Peyer's patch (tissue), 4 donors: Measurements from ENCODE around the gene PRSS16. TPM values are rescaled to one million over a fixed set of nuclear protein-coding genes. Genes with fewer than 3 reads are reported as not detected.

ENCODE experiments used
- DNase-seq, 3 donors: peaks; one replicate each; pipeline ENCODE4 v3.0.0-alpha.2; 2017 to 2019
- H3K27ac ChIP-seq, 4 donors: fragments of 200-600 bp; sonication (generic); one replicate each; pipeline ENCODE4 v1.5.1; 2016 to 2019
- H3K27me3 ChIP-seq, 2 donors: fragments of 200-600 bp; sonication (generic); one replicate each; pipeline ENCODE4 v1.5.1; 2019
- H3K36me3 ChIP-seq, 3 donors: fragments of 200-600 bp; sonication (generic); one replicate each; pipeline ENCODE4 v1.5.1; 2016 to 2019
- H3K4me1 ChIP-seq, 4 donors: fragments of 200-600 bp; sonication (generic); one replicate each; pipeline ENCODE4 v1.5.1; 2016 to 2019
- H3K4me3 ChIP-seq, 4 donors: fragments of 200-600 bp; sonication (generic); 1 replicate in 3 of 4; 2 replicates in 1 of 4; pipeline ENCODE4 v1.5.1; 2016 to 2019; ENCODE audit warnings: mild to moderate bottlenecking in 1 of 4
- H3K9me3 ChIP-seq, 4 donors: fragments of 200-600 bp; sonication (generic); one replicate each; pipeline ENCODE4 v1.5.1; 2016 to 2019; ENCODE audit warnings: mild to moderate bottlenecking in 1 of 4
- CTCF ChIP-seq, 6 experiments: fragments of 450-650 bp in 4 of 6; fragments of 200-600 bp in 2 of 6; sonication (generic) in 1 of 6; IDR thresholded peaks; one replicate each; pipeline ENCODE4 v1.5.1; 2017 to 2019; ENCODE audit warnings: antibody characterized with exemption in 6 of 6, mild to moderate bottlenecking in 3 of 6, moderate library complexity in 1 of 6
- POLR2A ChIP-seq, 2 donors: fragments of 450-650 bp; IDR thresholded peaks; one replicate each; pipeline ENCODE4 v1.5.1; 2017; ENCODE audit warnings: antibody characterized with exemption in 2 of 2, mild to moderate bottlenecking in 2 of 2, moderate library complexity in 2 of 2
- total RNA-seq, 4 donors: library from RNA; depleted of rRNA; stranded (reverse); fragments of >200 nt; gene quantifications; one replicate each; pipeline ENCODE4 v1.1.0, GENCODE V29; 2016

The PRSS16 gene
- total RNA-seq, 4 donors from 2014 or later, result 5.0 to 37.1 (median 29.8) TPM

- Histone ChIP-seq H3K27ac (no peak overlapping the region), H3K4me1 (no peaks in the 10 kb centered on the region), H3K36me3 (no peaks in the 10 kb centered on the region), H3K9me3 (peaks cover 0 to 3% (median 0%) of the 10 kb centered on the region in 4 donors), H3K4me3 (no peak overlapping the region), H3K27me3 (peaks cover 0 to 57% of the 10 kb centered on the region in 2 donors)
- no peak for DNase-seq
- TF ChIP-seq POLR2A (IDR thresholded peaks at IDR 0.05), result no peak
These were observed 43.3 kb downstream of the PRSS16 start for GRCh38 chr6:27290850-27291208.

- no peak for DNase-seq
- H3K4me1 ChIP-seq, result no peaks in the 10 kb centered on the region
- TF ChIP-seq CTCF (IDR thresholded peaks at IDR 0.05), result no peak
- TF ChIP-seq POLR2A (IDR thresholded peaks at IDR 0.05), result no peak
- no peak overlapping the region for H3K27ac ChIP-seq
- peaks cover 0 to 3% (median 0%) of the 10 kb centered on the region in 4 donors for H3K9me3 ChIP-seq
- H3K4me3 ChIP-seq, result no peak overlapping the region
- H3K36me3 ChIP-seq, result no peaks in the 10 kb centered on the region
- H3K27me3 ChIP-seq, result peaks cover 0 to 61% of the 10 kb centered on the region in 2 donors
These were observed 46.1 kb downstream of the PRSS16 start for GRCh38 chr6:27293436-27294098.

- Histone ChIP-seq H3K36me3 (no peaks in the 10 kb centered on the region), H3K4me1 (no peaks in the 10 kb centered on the region), H3K27ac (no peak overlapping the region), H3K4me3 (no peak overlapping the region), H3K27me3 (peaks cover 0 to 53% of the 10 kb centered on the region in 2 donors), H3K9me3 (peaks cover 0 to 3% (median 0%) of the 10 kb centered on the region in 4 donors)
- DNase-seq, result no peak
- TF ChIP-seq POLR2A (IDR thresholded peaks at IDR 0.05), result no peak
- TF ChIP-seq CTCF (IDR thresholded peaks at IDR 0.05), result no peak
These were observed 46.9 kb downstream of the PRSS16 start for GRCh38 chr6:27294409-27294808.

GRCh38 chr6:27295301-27296079, 48.0 kb downstream of the PRSS16 start:
- peaks cover 0 to 46% of the 10 kb centered on the region in 2 donors for H3K27me3 ChIP-seq
- DNase-seq, result no peak
- no peak overlapping the region for H3K4me3 ChIP-seq
- H3K4me1 ChIP-seq, result no peaks in the 10 kb centered on the region
- peaks cover 0 to 3% (median 0%) of the 10 kb centered on the region in 4 donors for H3K9me3 ChIP-seq
- TF ChIP-seq POLR2A (IDR thresholded peaks at IDR 0.05) (no peak), CTCF (IDR thresholded peaks at IDR 0.05) (no peak)
- H3K36me3 ChIP-seq, result no peaks in the 10 kb centered on the region
- H3K27ac ChIP-seq, result no peak overlapping the region

GRCh38 chr6:27296106-27296783, 48.7 kb downstream of the PRSS16 start:
- TF ChIP-seq POLR2A (IDR thresholded peaks at IDR 0.05), result no peak
- no peak for TF ChIP-seq CTCF (IDR thresholded peaks at IDR 0.05)
- no peak for DNase-seq
- Histone ChIP-seq H3K36me3 (no peaks in the 10 kb centered on the region), H3K4me3 (no peak overlapping the region), H3K27ac (no peak overlapping the region), H3K27me3 (peaks cover 0 to 46% of the 10 kb centered on the region in 2 donors), H3K4me1 (no peaks in the 10 kb centered on the region), H3K9me3 (peaks cover 0 to 3% (median 0%) of the 10 kb centered on the region in 4 donors)

- TF ChIP-seq CTCF (IDR thresholded peaks at IDR 0.05), result no peak
- no peak for TF ChIP-seq POLR2A (IDR thresholded peaks at IDR 0.05)
- Histone ChIP-seq H3K9me3 (peaks cover 0 to 3% (median 0%) of the 10 kb centered on the region in 4 donors), H3K4me1 (no peaks in the 10 kb centered on the region), H3K27ac (no peak overlapping the region), H3K27me3 (peaks cover 0 to 44% of the 10 kb centered on the region in 2 donors), H3K36me3 (no peaks in the 10 kb centered on the region), H3K4me3 (no peak overlapping the region)
- no peak for DNase-seq
These were observed 50.0 kb downstream of the PRSS16 start for GRCh38 chr6:27297484-27297856.
